Measurements from ENCODE around the gene SRC.

The SRC gene

GRCh38 chr20:37345339-37346235, at the start of gene SRC:
TSS of gene SRC (plus strand) at chr20:37346140. CDS start at chr20:37384154, 38,014 bp downstream.
- DNase-seq = peak; percentile 29

- no peak for DNase-seq
Measured at GRCh38 chr20:37296371-37296770, 49.6 kb upstream of the SRC start.

- no peak for DNase-seq
Measured at GRCh38 chr20:37297066-37297736, 48.7 kb upstream of the SRC start.

- no peak for DNase-seq
Measured at GRCh38 chr20:37298190-37298939, 47.6 kb upstream of the SRC start.

DNA sequence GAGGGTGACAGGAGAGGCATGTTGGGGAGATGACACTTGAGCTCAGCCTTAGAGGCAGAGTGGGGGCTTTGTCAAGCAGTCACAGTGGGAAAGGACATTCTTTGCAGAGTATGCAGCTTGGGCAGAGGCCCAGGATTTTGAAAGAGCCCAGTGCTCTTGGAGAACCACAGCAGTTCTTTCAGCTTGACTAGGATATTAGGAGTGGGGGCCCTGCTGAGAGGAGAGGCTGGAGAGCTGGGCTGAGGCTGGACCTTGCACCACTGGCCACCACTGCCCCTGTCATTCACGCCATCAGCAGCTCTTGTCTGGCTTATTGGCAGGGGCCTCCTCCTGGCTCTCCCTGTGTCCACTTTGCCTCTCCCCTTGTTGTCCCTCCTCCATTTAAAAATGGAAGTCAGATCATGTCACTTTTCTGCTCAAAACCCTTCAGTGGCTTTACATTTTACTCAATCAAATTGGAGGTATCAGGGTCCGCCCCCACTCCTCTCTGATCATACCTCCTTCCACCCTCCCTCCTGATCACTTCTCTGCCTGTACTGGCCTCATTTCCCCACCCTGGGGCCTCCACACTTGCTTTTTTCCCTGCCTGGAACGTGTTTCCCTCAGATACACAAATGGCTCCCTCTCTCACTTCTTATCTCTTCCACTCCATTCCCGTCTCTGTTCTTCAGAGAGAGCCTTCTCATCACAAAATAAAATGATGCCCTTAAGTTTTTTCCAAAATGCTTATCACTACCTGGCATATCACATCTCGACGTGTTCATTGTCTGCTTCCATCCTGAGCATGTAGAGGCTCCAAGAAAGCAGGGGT, 46.0 kb upstream of the SRC start:
- peak; percentile 26 for DNase-seq

DNA sequence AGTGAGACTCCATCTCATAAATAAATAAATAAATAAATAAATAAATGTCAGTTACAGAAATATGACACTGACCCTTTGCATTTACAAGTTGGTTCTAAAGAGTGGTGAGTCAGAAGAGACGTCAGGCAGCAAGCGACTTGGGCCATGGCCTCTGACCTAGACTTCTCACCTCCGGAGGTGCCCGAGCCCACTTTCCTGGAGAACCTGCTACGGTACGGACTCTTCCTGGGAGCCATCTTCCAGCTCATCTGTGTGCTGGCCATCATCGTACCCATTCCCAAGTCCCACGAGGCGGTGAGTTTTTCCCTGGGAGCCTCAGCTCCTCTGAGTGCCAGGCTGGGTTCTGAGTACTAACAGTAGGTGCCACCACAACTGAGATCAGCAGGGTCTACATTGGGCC, 44.8 kb upstream of the SRC start:
- no peak for DNase-seq

- no peak for DNase-seq
Measured at GRCh38 chr20:37301558-37301957, 44.4 kb upstream of the SRC start.

DNA sequence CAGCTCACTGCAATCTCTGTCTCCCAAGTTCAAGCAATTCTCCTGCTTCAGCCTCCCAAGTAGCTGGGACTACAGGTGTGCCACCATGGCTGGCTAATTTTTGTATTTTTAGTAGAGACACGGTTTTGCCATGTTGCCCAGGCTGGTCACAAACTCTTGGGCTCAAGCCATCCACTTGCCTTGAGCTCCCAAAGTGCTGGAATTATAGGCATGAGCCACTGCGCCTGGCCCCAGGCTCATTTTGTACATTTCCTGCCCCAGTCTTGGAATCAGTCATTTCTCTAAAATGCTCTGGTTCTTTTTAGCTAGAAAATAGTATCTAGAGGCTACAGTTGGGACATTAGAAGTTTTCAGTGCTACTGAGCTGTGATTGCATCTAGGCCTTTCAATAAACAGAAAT, 43.0 kb upstream of the SRC start:
- DNase-seq = no peak

DNA sequence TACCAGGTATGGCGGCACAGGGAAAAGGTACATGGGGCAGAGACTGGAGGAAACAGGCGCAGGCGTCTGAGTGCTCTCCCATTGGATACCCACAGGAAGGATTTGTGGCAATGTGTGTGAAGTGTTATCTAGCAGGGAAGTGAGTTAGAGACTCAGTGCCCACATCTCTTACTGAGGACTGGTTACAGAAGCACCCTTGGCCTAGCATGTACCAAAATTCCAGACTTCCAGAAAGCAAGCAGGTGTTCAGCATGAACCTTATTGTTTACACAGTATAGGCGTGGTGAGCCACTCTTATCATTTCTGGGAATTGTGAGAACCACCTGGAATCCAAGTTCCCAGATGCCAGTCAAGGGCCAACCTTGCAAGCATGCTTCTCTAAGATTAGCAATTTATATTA, 42.3 kb upstream of the SRC start:
- DNase-seq = no peak

DNA sequence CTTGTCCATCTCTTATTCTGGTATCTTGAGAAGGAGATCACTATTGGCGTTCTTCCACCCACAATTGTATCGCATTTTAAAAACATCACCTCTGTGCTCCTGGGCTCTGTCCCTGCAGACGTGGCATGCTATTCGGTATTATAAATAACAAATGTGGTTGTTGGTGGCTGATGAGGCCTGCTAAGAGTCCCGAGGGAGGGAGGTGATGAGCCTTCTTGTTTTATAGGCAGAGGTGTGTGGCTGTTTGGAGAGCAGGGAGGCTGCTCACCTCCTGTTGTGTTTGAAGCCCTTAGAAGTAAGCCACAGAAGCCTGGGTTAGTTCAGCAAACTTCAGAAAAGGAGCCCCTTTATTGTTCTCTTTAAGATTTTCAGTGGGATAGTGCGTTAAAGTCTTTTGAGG, 40.9 kb upstream of the SRC start:
- no peak for DNase-seq

- DNase-seq = no peak
Measured at GRCh38 chr20:37305839-37306238, 40.1 kb upstream of the SRC start.

DNA sequence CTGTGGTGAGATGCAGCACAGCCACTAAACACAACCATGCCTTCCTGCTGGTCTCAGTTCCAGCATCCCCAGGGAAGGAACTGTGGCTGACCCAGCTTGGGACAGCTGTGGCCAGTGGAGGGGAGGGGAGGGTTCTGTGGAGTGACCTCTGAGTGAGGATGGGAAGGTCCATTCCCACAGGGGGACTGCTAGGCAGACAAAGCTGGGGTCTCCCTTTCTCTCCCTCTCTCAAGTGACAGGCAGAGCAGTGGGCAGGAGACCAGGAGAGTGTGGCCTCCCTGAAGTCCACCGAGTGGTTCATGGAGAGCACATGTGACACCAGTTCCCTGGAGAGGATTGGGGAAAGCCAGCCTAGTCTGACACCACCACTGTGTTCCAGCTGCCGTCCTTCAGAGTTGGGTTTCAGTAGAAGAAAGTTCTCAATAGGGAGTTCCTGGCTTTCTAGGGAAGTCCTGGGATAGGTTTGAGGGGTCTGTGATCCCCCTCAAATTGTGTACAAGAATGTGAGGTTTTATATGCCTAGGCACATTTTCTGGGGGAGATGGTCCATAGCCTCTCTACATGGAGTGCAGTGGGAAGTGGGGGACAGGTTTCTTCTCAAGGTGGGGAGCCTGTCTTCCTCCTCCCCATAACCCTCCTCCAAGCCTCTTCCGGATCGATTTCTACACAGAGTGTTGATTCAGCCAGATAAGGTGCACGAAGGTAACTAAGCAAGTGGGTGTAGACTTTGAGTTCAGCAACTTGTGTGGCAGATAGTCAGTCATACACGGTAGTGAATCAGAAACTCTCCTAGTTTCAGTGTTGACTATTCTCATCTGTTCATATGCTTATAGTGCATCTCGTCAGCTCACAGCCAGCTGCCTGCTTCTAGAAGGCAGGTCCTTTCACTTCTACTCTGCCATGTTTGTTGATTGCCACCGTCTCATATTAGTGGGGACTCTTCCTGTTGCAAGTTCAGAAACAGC, 37.6 kb upstream of the SRC start:
- no peak for DNase-seq

DNA sequence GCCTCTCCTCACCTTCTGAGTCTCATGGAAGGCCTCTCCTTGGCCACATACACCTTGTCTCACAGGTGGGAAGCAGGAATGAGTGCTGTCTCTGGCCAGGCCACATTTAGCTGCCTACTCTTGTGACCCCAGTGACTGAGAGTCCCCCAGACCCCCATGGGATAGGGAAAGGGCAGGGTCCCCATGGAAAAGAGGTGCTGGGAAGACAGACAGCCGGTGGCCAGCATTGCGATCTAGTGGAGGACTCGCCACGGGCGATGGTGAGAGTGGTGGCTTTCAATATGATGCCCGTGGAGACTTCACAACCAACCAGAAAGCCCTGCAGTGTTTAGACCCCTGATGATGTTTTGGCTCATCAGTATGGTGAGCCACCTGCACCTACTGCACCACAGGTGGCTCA, 36.6 kb upstream of the SRC start:
- DNase-seq = no peak

GRCh38 chr20:37309936-37310590, 35.9 kb upstream of the SRC start:
- no peak for DNase-seq

DNA sequence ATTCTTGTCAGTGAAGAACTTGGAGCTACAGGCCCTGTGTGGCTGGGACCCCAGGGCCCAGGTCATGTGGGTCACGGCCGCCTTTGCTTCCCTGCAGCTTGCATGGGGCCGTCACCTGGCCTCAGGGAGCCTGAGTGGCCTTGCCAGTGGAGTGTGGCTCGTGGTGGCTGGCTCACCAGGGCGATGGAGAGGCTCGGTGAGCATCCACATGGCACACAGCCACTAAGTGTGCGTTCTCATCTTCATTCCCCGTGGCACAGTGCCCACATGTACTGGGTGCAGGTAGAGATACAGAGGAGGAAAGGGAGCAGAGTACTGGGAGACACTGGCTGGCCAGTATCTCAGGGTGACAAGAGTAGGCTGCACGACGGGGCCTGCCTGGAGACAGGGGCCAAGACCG, 35.0 kb upstream of the SRC start:
- DNase-seq = no peak

GRCh38 chr20:37311710-37312355, 34.1 kb upstream of the SRC start:
- no peak for DNase-seq

GRCh38 chr20:37313546-37314091, 32.3 kb upstream of the SRC start:
- DNase-seq = no peak

DNA sequence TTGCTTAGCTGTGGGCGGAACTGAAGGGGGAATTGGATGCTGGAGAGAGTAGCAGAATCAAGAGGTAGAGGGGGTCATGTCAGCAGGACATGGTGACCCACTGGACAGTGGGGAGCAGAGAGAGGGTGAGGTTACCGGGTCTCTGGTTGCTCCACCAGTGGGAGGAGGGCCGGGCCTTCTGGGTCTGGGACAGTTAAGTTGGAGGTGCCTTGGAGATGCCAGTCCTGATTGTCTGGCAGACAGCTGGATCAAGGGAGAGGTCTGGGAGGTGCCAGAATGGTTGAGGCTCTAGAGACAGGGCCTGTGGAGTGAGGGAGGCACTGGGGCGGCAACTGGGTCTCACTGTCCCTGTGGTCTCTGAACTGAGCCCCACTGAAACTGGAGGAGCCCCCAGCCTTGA, 31.8 kb upstream of the SRC start:
- DNase-seq = no peak

DNA sequence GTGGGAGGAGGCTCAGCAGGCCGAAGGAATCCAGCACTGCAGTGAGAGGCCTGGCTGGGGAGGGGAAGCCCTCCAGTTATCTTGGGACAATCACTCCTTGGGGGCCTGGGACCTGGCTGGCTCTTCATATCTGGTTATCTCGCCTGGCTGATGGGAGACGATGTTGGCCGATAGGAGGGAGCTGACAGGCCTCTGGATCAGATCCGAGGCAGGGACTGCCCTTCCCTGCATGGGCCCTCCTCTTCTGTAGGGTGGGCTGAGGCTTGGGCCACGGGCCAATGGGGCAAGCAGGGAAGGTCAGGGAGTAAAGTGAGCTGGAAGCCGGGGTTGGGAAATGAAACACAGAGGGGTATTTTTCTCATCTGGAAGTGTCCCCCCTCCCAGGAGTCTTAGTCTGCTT, 31.3 kb upstream of the SRC start:
- no peak for DNase-seq

GRCh38 chr20:37315021-37315451, 30.9 kb upstream of the SRC start:
- DNase-seq = no peak
